Measurements from ENCODE around the gene ZNF667. TPM values are rescaled to one million over a fixed set of nuclear protein-coding genes. Genes with fewer than 3 reads are reported as not detected.

ZNF667 gene
- total RNA-seq (2021; ENCODE audit: unreplicated experiment) (not detected), Bru-seq, nascent RNA (not detected), BruChase-seq, experiment 1, labeled RNA remaining after a 2-hour chase (not detected), BruChase-seq, experiment 2, labeled RNA remaining after a 6-hour chase (not detected)
- not detected for polyA plus RNA-seq (2012; ENCODE audit: insufficient read length)
- long read RNA-seq = 0 reads

GRCh38 chr19:56476651-56477428, at the start of gene ZNF667:
Gene ZNF667 (minus strand): TSS chr19:56477345. CDS start chr19:56462370, 14,975 bp downstream.
- in situ Hi-C loops (cut with HindIII; ENCODE audit: low pct_unique_long_range_greater_than_20kb, low sequenced_read_pairs) (no loop called here), intact Hi-C loops (cut with micrococcal nuclease; ENCODE audit: unreplicated experiment) (no loop called here)
- ChIA-PET CTCF (no interaction called here), POLR2A (no interaction called here)
- peak within 1 kb of the TSS in 1 of 2 experiments; percentile 32; a peak in 1 of 4 replicates for H3K4me3 ChIP-seq (ENCODE audit: low read depth in 2 of 2, low read length in 2 of 2)
- DNase-seq (ENCODE audit: low read depth, low spot score) = no peak
- H3K4me1 ChIP-seq (ENCODE audit: control insufficient read depth, insufficient read depth, low read length) = no peaks in the 10 kb centered on the region
- no peak for ATAC-seq
- TF ChIP-seq POLR2AphosphoS5 (IDR thresholded peaks at IDR 0.05; ENCODE audit: low read depth, low read length) (no peak), SIN3A (IDR thresholded peaks at IDR 0.05; ENCODE audit: borderline replicate concordance, insufficient read depth, low read depth, low read length) (no peak), TCF7L2 (IDR thresholded peaks at IDR 0.05; ENCODE audit: low read depth, low read length) (no peak), REST (IDR thresholded peaks at IDR 0.05; ENCODE audit: insufficient read depth in 1 of 2, low read depth in 2 of 2, low read length in 1 of 2) (no peak)
- TF ChIP-seq, protein P1, sequence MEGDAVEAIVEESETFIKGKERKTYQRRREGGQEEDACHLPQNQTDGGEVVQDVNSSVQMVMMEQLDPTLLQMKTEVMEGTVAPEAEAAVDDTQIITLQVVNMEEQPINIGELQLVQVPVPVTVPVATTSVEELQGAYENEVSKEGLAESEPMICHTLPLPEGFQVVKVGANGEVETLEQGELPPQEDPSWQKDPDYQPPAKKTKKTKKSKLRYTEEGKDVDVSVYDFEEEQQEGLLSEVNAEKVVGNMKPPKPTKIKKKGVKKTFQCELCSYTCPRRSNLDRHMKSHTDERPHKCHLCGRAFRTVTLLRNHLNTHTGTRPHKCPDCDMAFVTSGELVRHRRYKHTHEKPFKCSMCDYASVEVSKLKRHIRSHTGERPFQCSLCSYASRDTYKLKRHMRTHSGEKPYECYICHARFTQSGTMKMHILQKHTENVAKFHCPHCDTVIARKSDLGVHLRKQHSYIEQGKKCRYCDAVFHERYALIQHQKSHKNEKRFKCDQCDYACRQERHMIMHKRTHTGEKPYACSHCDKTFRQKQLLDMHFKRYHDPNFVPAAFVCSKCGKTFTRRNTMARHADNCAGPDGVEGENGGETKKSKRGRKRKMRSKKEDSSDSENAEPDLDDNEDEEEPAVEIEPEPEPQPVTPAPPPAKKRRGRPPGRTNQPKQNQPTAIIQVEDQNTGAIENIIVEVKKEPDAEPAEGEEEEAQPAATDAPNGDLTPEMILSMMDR (IDR thresholded peaks at IDR 0.05) = no peak
- H3K9me3 ChIP-seq (ENCODE audit: control insufficient read depth, insufficient read depth, low read depth, low read length) = peaks cover 8% of the 10 kb centered on the region
- no TSS peak for BruUV-seq (replicated peaks)
- no peaks in the 10 kb centered on the region for H3K36me3 ChIP-seq (ENCODE audit: control insufficient read depth, insufficient read depth, low read length)
- no peak within 1 kb of the TSS for H3K27ac ChIP-seq (ENCODE audit: low read length)
- no peaks in the 10 kb centered on the region for H3K27me3 ChIP-seq (ENCODE audit: control insufficient read depth, insufficient read depth, low read length)

GRCh38 chr19:56525214-56525860, 48.2 kb upstream of the ZNF667 start:
- peaks cover 55% of the 10 kb centered on the region for H3K9me3 ChIP-seq (ENCODE audit: control insufficient read depth, insufficient read depth, low read depth, low read length)
- no peaks in the 10 kb centered on the region for H3K36me3 ChIP-seq (ENCODE audit: control insufficient read depth, insufficient read depth, low read length)
- H3K4me1 ChIP-seq (ENCODE audit: control insufficient read depth, insufficient read depth, low read length) = no peaks in the 10 kb centered on the region
- ChIA-PET POLR2A (no interaction called here), CTCF (no interaction called here)
- DNase-seq (ENCODE audit: low read depth, low spot score) = no peak
- TF ChIP-seq, protein P1 (IDR thresholded peaks at IDR 0.05) = no peak
- no peak for TF ChIP-seq TCF7L2 (IDR thresholded peaks at IDR 0.05; ENCODE audit: low read depth, low read length)
- no peak for TF ChIP-seq REST (IDR thresholded peaks at IDR 0.05; ENCODE audit: insufficient read depth in 1 of 2, low read depth in 2 of 2, low read length in 1 of 2)
- no peak for TF ChIP-seq SIN3A (IDR thresholded peaks at IDR 0.05; ENCODE audit: borderline replicate concordance, insufficient read depth, low read depth, low read length)
- TF ChIP-seq POLR2AphosphoS5 (IDR thresholded peaks at IDR 0.05; ENCODE audit: low read depth, low read length) = no peak
- in situ Hi-C loops (cut with HindIII; ENCODE audit: low pct_unique_long_range_greater_than_20kb, low sequenced_read_pairs) (no loop called here), intact Hi-C loops (cut with micrococcal nuclease; ENCODE audit: unreplicated experiment) (no loop called here)
- H3K4me3 ChIP-seq (ENCODE audit: low read depth in 2 of 2, low read length in 2 of 2) = no peak overlapping the region
- no peak overlapping the region for H3K27ac ChIP-seq (ENCODE audit: low read length)
- no TSS peak for BruUV-seq (replicated peaks)
- no peak for ATAC-seq
- H3K27me3 ChIP-seq (ENCODE audit: control insufficient read depth, insufficient read depth, low read length) = no peaks in the 10 kb centered on the region

All from Panc1 (cell line).